WTC11 (cell line): Measurements from ENCODE around the gene WHAMM. TPM values are rescaled to one million over a fixed set of nuclear protein-coding genes. Genes with fewer than 3 reads are reported as not detected.

Source experiments
- ATAC-seq: fragments of 200-7000 bp; cut with Tn5 transposase; 2 replicates; pipeline ENCODE4 v1.10.0; 2021; ENCODE audit warnings: mild to moderate bottlenecking, moderate library complexity
- CTCF ChIA-PET: fragments of 300-600 bp; sonication (Branson Sonifier 250); formaldehyde crosslinking; loops from one replicate; lab custom pipeline; 2021; ENCODE audit warnings: antibody characterized with exemption; lab: Charles Lee
- POLR2A ChIA-PET: fragments of 350-600 bp; sonication (Branson Sonifier 250); formaldehyde crosslinking; loops from one replicate; lab custom pipeline; 2021; ENCODE audit warnings: antibody characterized with exemption; lab: Charles Lee
- DNase-seq: peaks from one replicate; pipeline ENCODE4 v3.0.0; 2021; ENCODE audit warnings: low spot score
- H3K27ac Mint-ChIP-seq: 2 replicates; pipeline ENCODE4 v1.8.0; 2021; ENCODE audit warnings: mixed read lengths
- H3K27me3 Mint-ChIP-seq: 2 replicates; pipeline ENCODE4 v1.8.0; 2021; ENCODE audit warnings: low read depth, mild to moderate bottlenecking, moderate library complexity, mixed read lengths
- H3K36me3 Mint-ChIP-seq: 2 replicates; pipeline ENCODE4 v1.8.0; 2021; ENCODE audit warnings: mixed read lengths
- H3K4me1 Mint-ChIP-seq: 2 replicates; pipeline ENCODE4 v1.8.0; 2022; ENCODE audit warnings: mixed read lengths
- H3K4me3 Mint-ChIP-seq: 2 replicates; pipeline ENCODE4 v1.8.0; 2021; ENCODE audit warnings: mild to moderate bottlenecking, moderate library complexity, mixed read lengths
- H3K9me3 Mint-ChIP-seq: 2 replicates; pipeline ENCODE4 v1.8.0; 2021; ENCODE audit warnings: mixed read lengths
- ATF1 ChIP-seq: sonication (generic); formaldehyde crosslinking; IDR thresholded peaks from 2 replicates; pipeline ENCODE4 v1.8.1; 2023; ENCODE audit warnings: mild to moderate bottlenecking, moderate library complexity, missing genetic modification reagents
- CTCF ChIP-seq: fragments of 200-600 bp; IDR thresholded peaks from 2 replicates; pipeline ENCODE4 v1.8.0; 2022; ENCODE audit warnings: antibody characterized with exemption
- PRDM15 ChIP-seq: sonication (generic); formaldehyde crosslinking; IDR thresholded peaks from 2 replicates; pipeline ENCODE4 v1.8.0; 2022; ENCODE audit warnings: missing genetic modification reagents
- SP1 ChIP-seq: sonication (generic); formaldehyde crosslinking; conservative IDR thresholded peaks from 2 replicates; pipeline ENCODE4 v1.8.1; 2022; ENCODE audit warnings: missing genetic modification reagents
- TCF7 ChIP-seq: sonication (generic); formaldehyde crosslinking; IDR thresholded peaks from 2 replicates; pipeline ENCODE4 v1.8.0; 2022; ENCODE audit warnings: mild to moderate bottlenecking, low read depth, missing genetic modification reagents, moderate library complexity
- ZBTB21 ChIP-seq: sonication (generic); formaldehyde crosslinking; IDR thresholded peaks from 2 replicates; pipeline ENCODE4 v1.8.1; 2023; ENCODE audit warnings: mild to moderate bottlenecking, missing genetic modification reagents, borderline replicate concordance
- ZNF138 ChIP-seq: sonication (generic); formaldehyde crosslinking; conservative IDR thresholded peaks from 2 replicates; pipeline ENCODE4 v1.8.1; 2022; ENCODE audit warnings: mild to moderate bottlenecking, moderate library complexity, missing genetic modification reagents
- ZNF396 ChIP-seq: fragments of 250-450 bp; sonication (Bioruptor Pico); IDR thresholded peaks from 2 replicates; pipeline ENCODE4 v1.8.0; 2021; ENCODE audit warnings: mild to moderate bottlenecking, moderate library complexity, borderline replicate concordance
- total RNA-seq: library from RNA; stranded (reverse); gene quantifications from 3 replicates; pipeline ENCODE4 v1.2.3, GENCODE V29; 2021
- TF ChIP-seq, protein P1 (sequence below): sonication (generic); formaldehyde crosslinking; IDR thresholded peaks from 2 replicates; pipeline ENCODE4 v1.8.0; 2022; ENCODE audit warnings: mild to moderate bottlenecking, missing genetic modification reagents
- TF ChIP-seq, protein P2 (sequence below): sonication (generic); formaldehyde crosslinking; IDR thresholded peaks from 2 replicates; pipeline ENCODE4 v1.8.1; 2023; ENCODE audit warnings: mild to moderate bottlenecking, missing genetic modification reagents
- TF ChIP-seq, protein P3 (sequence below): sonication (generic); formaldehyde crosslinking; IDR thresholded peaks from 2 replicates; pipeline ENCODE4 v1.8.0; 2022; ENCODE audit warnings: mild to moderate bottlenecking, missing genetic modification reagents
- TF ChIP-seq, protein P4 (sequence below): fragments of 250-450 bp; sonication (Bioruptor Pico); IDR thresholded peaks from 2 replicates; pipeline ENCODE4 v1.8.0; 2021; ENCODE audit warnings: mild to moderate bottlenecking
- TF ChIP-seq, protein P5 (sequence below): fragments of 250-450 bp; sonication (Bioruptor Pico); IDR thresholded peaks from 2 replicates; pipeline ENCODE4 v1.9.0; 2021; ENCODE audit warnings: mild to moderate bottlenecking, borderline replicate concordance

The WHAMM gene
- total RNA-seq, 1 experiment from 2014 or later: 3.2 TPM

DNA sequence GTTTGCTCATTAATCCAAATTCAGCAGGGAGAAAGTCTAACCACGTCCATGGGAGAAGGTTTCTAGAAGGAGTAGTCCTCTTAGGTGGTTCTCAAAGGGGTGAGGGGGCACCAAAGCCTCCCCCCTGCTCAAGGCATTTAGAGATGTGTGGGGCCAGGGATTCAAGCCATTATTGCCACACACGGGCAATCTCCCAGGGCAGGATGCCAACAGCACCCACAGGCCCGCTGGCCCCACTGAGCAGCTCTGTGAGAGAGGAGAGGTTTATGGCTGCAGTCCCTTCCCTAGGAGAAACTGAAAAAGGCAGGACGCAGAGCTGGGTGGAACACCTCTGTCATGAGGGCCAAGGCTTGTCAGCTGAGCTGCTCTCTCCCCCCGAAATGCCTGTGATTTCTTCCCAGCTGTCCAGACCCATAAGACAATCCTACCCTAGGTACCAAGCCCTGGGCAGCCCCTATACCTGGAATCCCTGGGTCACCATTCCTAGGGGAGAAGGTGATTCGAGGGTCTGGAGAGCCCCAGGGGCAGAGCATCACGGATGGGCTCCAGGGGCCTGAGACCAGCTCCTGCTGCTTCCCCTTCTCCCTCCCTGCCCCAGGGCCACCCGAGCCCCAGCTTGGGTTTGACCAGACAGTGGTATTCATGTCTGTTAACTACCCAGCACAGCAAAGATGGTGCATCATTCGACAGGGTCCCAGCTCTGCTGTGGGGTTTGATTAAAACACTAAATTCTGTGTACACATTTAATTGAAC lies 39.0 kb downstream of the WHAMM start (continued):
- TF ChIP-seq, protein P1, sequence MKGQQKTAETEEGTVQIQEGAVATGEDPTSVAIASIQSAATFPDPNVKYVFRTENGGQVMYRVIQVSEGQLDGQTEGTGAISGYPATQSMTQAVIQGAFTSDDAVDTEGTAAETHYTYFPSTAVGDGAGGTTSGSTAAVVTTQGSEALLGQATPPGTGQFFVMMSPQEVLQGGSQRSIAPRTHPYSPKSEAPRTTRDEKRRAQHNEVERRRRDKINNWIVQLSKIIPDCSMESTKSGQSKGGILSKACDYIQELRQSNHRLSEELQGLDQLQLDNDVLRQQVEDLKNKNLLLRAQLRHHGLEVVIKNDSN (CRISPR knock-in tag): no peak
- no peak for TF ChIP-seq ZBTB21
- TF ChIP-seq ZNF138 (CRISPR knock-in tag): no peak

GRCh38 chr15:82849556-82850512 lies 40.4 kb downstream of the WHAMM start:
- POLR2A ChIA-PET: interaction anchor here (0.8 to 0.9 kb wide), 2 partner anchors 153 to 358 kb away, joined by 3 read pairs; no protein-coding TSS in a partner anchor
- Mint-ChIP-seq H3K27ac (peak overlapping the region; percentile 94), H3K9me3 (no peaks in the 10 kb centered on the region), H3K27me3 (no peaks in the 10 kb centered on the region), H3K36me3 (no peaks in the 10 kb centered on the region), H3K4me1 (peaks cover 15% of the 10 kb centered on the region), H3K4me3 (no peak overlapping the region; the same call in 1 of the 2 replicates)
- DNase-seq: peak; percentile 87
- CTCF ChIA-PET: interaction anchor here (0.5 to 2.1 kb wide), 49 partner anchors 9 to 358 kb away, joined by 3 to 19 read pairs (median 4); partner anchors contain the start of genes BTBD1, C15orf40, CPEB1 and RAMAC
- ATAC-seq: peak; percentile 95
- TF ChIP-seq PRDM15 (CRISPR knock-in tag) (peak; percentile 98), TCF7 (CRISPR knock-in tag) (no peak), CTCF (peak; percentile 72)
- TF ChIP-seq, protein P2, sequence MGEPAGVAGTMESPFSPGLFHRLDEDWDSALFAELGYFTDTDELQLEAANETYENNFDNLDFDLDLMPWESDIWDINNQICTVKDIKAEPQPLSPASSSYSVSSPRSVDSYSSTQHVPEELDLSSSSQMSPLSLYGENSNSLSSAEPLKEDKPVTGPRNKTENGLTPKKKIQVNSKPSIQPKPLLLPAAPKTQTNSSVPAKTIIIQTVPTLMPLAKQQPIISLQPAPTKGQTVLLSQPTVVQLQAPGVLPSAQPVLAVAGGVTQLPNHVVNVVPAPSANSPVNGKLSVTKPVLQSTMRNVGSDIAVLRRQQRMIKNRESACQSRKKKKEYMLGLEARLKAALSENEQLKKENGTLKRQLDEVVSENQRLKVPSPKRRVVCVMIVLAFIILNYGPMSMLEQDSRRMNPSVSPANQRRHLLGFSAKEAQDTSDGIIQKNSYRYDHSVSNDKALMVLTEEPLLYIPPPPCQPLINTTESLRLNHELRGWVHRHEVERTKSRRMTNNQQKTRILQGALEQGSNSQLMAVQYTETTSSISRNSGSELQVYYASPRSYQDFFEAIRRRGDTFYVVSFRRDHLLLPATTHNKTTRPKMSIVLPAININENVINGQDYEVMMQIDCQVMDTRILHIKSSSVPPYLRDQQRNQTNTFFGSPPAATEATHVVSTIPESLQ (CRISPR knock-in tag): no peak
- TF ChIP-seq, protein P3, sequence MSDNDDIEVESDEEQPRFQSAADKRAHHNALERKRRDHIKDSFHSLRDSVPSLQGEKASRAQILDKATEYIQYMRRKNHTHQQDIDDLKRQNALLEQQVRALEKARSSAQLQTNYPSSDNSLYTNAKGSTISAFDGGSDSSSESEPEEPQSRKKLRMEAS: 0 out of 2 replicates have a peak, but pooled peaks have one; percentile 53

- Mint-ChIP-seq H3K4me1 (peaks cover 15% of the 10 kb centered on the region), H3K9me3 (no peaks in the 10 kb centered on the region), H3K4me3 (no peak overlapping the region), H3K27me3 (no peaks in the 10 kb centered on the region), H3K27ac (no peak overlapping the region), H3K36me3 (no peaks in the 10 kb centered on the region)
- ATAC-seq (no peak), DNase-seq (no peak)
- ChIA-PET CTCF (interaction anchor here (1.3 to 1.8 kb wide), 2 partner anchors 16 to 268 kb away, joined by 3 to 4 read pairs; no protein-coding TSS in a partner anchor), POLR2A (no interaction called here)
- TF ChIP-seq, protein P4, sequence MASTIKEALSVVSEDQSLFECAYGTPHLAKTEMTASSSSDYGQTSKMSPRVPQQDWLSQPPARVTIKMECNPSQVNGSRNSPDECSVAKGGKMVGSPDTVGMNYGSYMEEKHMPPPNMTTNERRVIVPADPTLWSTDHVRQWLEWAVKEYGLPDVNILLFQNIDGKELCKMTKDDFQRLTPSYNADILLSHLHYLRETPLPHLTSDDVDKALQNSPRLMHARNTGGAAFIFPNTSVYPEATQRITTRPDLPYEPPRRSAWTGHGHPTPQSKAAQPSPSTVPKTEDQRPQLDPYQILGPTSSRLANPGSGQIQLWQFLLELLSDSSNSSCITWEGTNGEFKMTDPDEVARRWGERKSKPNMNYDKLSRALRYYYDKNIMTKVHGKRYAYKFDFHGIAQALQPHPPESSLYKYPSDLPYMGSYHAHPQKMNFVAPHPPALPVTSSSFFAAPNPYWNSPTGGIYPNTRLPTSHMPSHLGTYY: no peak
- TF ChIP-seq ZBTB21 (no peak), SP1 (CRISPR knock-in tag) (no peak), ZNF396 (CRISPR knock-in tag) (no peak), ATF1 (CRISPR knock-in tag) (no peak)
- TF ChIP-seq, protein P1 (CRISPR knock-in tag): no peak
- TF ChIP-seq, protein P5, sequence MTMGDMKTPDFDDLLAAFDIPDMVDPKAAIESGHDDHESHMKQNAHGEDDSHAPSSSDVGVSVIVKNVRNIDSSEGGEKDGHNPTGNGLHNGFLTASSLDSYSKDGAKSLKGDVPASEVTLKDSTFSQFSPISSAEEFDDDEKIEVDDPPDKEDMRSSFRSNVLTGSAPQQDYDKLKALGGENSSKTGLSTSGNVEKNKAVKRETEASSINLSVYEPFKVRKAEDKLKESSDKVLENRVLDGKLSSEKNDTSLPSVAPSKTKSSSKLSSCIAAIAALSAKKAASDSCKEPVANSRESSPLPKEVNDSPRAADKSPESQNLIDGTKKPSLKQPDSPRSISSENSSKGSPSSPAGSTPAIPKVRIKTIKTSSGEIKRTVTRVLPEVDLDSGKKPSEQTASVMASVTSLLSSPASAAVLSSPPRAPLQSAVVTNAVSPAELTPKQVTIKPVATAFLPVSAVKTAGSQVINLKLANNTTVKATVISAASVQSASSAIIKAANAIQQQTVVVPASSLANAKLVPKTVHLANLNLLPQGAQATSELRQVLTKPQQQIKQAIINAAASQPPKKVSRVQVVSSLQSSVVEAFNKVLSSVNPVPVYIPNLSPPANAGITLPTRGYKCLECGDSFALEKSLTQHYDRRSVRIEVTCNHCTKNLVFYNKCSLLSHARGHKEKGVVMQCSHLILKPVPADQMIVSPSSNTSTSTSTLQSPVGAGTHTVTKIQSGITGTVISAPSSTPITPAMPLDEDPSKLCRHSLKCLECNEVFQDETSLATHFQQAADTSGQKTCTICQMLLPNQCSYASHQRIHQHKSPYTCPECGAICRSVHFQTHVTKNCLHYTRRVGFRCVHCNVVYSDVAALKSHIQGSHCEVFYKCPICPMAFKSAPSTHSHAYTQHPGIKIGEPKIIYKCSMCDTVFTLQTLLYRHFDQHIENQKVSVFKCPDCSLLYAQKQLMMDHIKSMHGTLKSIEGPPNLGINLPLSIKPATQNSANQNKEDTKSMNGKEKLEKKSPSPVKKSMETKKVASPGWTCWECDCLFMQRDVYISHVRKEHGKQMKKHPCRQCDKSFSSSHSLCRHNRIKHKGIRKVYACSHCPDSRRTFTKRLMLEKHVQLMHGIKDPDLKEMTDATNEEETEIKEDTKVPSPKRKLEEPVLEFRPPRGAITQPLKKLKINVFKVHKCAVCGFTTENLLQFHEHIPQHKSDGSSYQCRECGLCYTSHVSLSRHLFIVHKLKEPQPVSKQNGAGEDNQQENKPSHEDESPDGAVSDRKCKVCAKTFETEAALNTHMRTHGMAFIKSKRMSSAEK: no peak
Measured at GRCh38 chr15:82850731-82851130, 41.3 kb downstream of the WHAMM start.
